Subcutaneous adipose tissue (tissue), 4 donors: ENCODE results near the gene MPPED2. TPM values are rescaled to one million over a fixed set of nuclear protein-coding genes. Genes with fewer than 3 reads are reported as not detected.

ENCODE experiments used
- total RNA-seq, 4 donors: library from RNA; depleted of rRNA; stranded (reverse); fragments of >200 nt; gene quantifications; one replicate each; pipeline ENCODE4 v1.1.0, GENCODE V29; 2016
- TF ChIP-seq, protein P1 (sequence below): fragments of 450-650 bp; IDR thresholded peaks from one replicate; pipeline ENCODE4 v1.5.1; 2016; ENCODE audit warnings: low read depth, mild to moderate bottlenecking, control low read depth, antibody characterized with exemption, moderate library complexity

MPPED2 gene
- total RNA-seq, 4 donors from 2014 or later: 10.5 to 32.4 (median 15.5) TPM

DNA sequence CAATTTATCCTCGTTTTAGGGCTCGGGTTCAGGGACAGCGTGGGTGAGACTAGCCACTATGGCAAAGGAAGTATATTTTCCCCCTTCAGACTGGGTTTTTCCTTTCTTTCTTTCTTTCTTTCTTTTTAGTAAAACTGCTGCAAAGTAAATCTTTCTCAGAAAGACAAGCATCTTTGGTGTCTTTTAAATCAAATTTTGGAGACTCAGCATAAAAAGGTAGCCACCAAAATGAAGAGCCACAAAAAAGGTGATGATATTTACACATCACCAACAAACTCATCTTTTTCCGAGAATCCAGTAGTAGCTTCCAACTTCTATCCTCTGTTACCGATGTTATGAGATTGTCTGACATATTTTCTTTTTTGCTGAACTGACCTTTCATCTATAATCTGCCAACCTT is 88.6 kb downstream of the MPPED2 start:
- TF ChIP-seq, protein P1, sequence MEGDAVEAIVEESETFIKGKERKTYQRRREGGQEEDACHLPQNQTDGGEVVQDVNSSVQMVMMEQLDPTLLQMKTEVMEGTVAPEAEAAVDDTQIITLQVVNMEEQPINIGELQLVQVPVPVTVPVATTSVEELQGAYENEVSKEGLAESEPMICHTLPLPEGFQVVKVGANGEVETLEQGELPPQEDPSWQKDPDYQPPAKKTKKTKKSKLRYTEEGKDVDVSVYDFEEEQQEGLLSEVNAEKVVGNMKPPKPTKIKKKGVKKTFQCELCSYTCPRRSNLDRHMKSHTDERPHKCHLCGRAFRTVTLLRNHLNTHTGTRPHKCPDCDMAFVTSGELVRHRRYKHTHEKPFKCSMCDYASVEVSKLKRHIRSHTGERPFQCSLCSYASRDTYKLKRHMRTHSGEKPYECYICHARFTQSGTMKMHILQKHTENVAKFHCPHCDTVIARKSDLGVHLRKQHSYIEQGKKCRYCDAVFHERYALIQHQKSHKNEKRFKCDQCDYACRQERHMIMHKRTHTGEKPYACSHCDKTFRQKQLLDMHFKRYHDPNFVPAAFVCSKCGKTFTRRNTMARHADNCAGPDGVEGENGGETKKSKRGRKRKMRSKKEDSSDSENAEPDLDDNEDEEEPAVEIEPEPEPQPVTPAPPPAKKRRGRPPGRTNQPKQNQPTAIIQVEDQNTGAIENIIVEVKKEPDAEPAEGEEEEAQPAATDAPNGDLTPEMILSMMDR: no peak

GRCh38 chr11:30496935-30497334 is 89.2 kb downstream of the MPPED2 start:
- TF ChIP-seq, protein P1: no peak

DNA sequence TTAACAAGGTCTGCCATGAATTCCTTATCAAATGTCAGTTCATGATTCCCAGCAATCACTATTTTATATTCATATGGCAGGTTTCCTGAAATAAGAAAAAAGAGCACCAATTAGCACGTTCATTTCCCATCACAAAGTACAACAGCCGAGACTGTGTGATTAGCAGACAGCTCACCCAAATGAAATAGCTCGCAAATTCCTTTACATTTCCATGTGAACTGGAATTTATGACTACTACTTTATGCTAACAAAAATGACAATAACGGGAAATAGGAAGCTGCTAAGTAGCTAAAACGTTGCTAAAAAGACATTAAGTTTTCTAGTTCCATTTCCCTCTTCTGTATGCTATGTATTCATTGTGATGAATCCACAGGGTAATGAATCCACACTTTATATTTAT is 90.7 kb downstream of the MPPED2 start:
- TF ChIP-seq, protein P1: no peak

DNA sequence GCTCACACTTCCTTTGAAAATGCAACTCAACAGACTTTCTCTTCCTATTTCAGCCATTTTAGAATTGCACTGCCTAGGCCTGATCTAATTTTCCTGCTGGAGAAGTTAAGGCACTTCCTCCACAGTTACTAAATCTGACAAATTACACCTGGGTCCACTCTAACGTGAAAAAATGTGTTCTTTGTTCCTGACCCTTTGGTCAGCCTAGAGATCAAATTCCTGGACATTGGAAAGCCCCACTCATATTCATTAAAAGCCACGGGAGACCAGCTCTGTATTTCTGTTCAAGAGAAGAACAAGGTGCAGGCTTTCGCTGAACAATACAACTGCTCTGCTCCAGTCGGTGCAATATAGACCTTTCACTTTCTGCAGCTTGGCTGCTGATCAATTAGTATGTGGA is 96.6 kb downstream of the MPPED2 start:
- TF ChIP-seq, protein P1: no peak

- TF ChIP-seq, protein P1: no peak
These were observed 97.1 kb downstream of the MPPED2 start for GRCh38 chr11:30489076-30489475.

GRCh38 chr11:30488304-30488998 is 97.7 kb downstream of the MPPED2 start:
- TF ChIP-seq, protein P1: no peak

GRCh38 chr11:30487200-30487898 is 98.8 kb downstream of the MPPED2 start:
- TF ChIP-seq, protein P1: no peak
